Activated B cell treated with CpG ODN at 0.5 μM for 24 hours (primary cell): ENCODE results near the gene USP3. TPM values are rescaled to one million over a fixed set of nuclear protein-coding genes. Genes with fewer than 3 reads are reported as not detected.

Experiments
- ATAC-seq: fragments of 200-7000 bp; cut with Tn5 transposase; one replicate; pipeline ENCODE4 v1.10.0; 2021; ENCODE audit warnings: low read depth, mild to moderate bottlenecking, moderate library complexity
- CTCF ChIA-PET: fragments of 350-600 bp; sonication (Branson Sonifier 250); formaldehyde crosslinking; loops from one replicate; lab custom pipeline; 2021; ENCODE audit warnings: antibody characterized with exemption; lab: Charles Lee
- POLR2A ChIA-PET: fragments of 350-600 bp; sonication (Branson Sonifier 250); formaldehyde crosslinking; loops from one replicate; lab custom pipeline; 2021; ENCODE audit warnings: antibody characterized with exemption; lab: Charles Lee
- DNase-seq: peaks from one replicate; pipeline ENCODE4 v3.0.0; 2022
- H3K27ac Mint-ChIP-seq: one replicate; pipeline ENCODE4 v1.8.0; 2020; ENCODE audit warnings: mixed read lengths
- H3K27me3 Mint-ChIP-seq: one replicate; pipeline ENCODE4 v1.8.0; 2021; ENCODE audit warnings: mixed read lengths
- H3K36me3 Mint-ChIP-seq: one replicate; pipeline ENCODE4 v1.8.0; 2021; ENCODE audit warnings: low read depth, mixed read lengths
- H3K4me1 Mint-ChIP-seq: one replicate; pipeline ENCODE4 v1.8.0; 2021; ENCODE audit warnings: mixed read lengths
- H3K4me3 Mint-ChIP-seq: one replicate; pipeline ENCODE4 v1.8.0; 2020; ENCODE audit warnings: mild to moderate bottlenecking, mixed read lengths
- H3K9me3 Mint-ChIP-seq: one replicate; pipeline ENCODE4 v1.8.0; 2020; ENCODE audit warnings: mixed read lengths
- intact Hi-C: fragments of 100-400 bp; cut with micrococcal nuclease; formaldehyde crosslinking; loops from one replicate; pipeline ENCODE4 v1.15.1; 2024
- total RNA-seq: library from RNA; stranded (reverse); gene quantifications from 2 replicates; pipeline ENCODE4 v1.2.3, GENCODE V29; 2022
- TF ChIP-seq, protein P1 (sequence below): fragments of 200-600 bp; IDR thresholded peaks from one replicate; pipeline ENCODE4 v1.8.0; 2022; ENCODE audit warnings: antibody characterized with exemption, mild to moderate bottlenecking

Gene USP3
- total RNA-seq, 1 donor from 2014 or later, result 110 TPM

DNA sequence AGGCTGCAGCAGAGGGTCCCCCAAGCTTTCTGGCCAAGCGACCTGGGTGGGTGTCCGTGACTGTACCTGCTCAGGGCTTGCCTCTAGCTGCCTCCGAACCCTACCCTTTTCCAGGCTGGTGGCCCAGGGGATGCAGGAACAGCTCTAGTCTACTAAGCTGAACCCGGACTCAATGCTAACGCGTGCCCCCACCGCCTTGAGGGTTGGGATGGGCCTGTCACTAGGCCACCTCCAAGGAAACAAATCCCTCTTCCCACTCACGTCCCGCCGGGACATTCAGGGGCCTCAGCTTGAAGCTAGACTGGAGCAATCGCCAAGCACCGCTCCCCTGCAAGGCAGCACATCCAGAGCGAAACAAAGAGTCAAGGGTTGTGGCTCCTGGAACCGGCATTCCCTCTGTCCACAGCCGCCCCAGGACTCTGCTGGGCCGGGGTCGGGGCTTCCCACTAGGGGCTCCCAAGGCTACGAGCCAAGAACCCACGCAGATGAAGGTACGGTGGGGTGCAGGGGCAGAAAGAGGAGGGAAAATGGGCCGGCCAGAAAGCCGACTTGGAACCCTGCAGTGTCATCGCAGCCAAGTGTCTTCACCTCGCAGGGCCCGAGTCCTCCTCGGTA, 95.7 kb downstream of the USP3 start:
- POLR2A ChIA-PET, result interaction anchor here (0.6 to 7.8 kb wide), 17 partner anchors 10 to 564 kb away, joined by 3 to 96 read pairs (median 4); partner anchors contain the start of genes CIAO2A and USP3
- ATAC-seq (no peak), DNase-seq (no peak)
- intact Hi-C loops, result loop anchor here (1.0 to 10.0 kb wide), 7 partner anchors 97 to 553 kb away; partner anchors contain the start of genes CIAO2A and SNX22
- H3K4me1 Mint-ChIP-seq, result peaks cover 75% of the 10 kb centered on the region
- CTCF ChIA-PET, result interaction anchor here (0.6 to 4.2 kb wide), 5 partner anchors 94 to 468 kb away, joined by 3 to 27 read pairs (median 4); no protein-coding TSS in a partner anchor
- H3K4me3 Mint-ChIP-seq, result peak overlapping the region; percentile 80
- TF ChIP-seq, protein P1, sequence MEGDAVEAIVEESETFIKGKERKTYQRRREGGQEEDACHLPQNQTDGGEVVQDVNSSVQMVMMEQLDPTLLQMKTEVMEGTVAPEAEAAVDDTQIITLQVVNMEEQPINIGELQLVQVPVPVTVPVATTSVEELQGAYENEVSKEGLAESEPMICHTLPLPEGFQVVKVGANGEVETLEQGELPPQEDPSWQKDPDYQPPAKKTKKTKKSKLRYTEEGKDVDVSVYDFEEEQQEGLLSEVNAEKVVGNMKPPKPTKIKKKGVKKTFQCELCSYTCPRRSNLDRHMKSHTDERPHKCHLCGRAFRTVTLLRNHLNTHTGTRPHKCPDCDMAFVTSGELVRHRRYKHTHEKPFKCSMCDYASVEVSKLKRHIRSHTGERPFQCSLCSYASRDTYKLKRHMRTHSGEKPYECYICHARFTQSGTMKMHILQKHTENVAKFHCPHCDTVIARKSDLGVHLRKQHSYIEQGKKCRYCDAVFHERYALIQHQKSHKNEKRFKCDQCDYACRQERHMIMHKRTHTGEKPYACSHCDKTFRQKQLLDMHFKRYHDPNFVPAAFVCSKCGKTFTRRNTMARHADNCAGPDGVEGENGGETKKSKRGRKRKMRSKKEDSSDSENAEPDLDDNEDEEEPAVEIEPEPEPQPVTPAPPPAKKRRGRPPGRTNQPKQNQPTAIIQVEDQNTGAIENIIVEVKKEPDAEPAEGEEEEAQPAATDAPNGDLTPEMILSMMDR, result no peak
- peak overlapping the region; percentile 86 for H3K27ac Mint-ChIP-seq
- H3K27me3 Mint-ChIP-seq, result no peaks in the 10 kb centered on the region
- peaks cover 3% of the 10 kb centered on the region for H3K36me3 Mint-ChIP-seq
- H3K9me3 Mint-ChIP-seq, result no peaks in the 10 kb centered on the region

DNA sequence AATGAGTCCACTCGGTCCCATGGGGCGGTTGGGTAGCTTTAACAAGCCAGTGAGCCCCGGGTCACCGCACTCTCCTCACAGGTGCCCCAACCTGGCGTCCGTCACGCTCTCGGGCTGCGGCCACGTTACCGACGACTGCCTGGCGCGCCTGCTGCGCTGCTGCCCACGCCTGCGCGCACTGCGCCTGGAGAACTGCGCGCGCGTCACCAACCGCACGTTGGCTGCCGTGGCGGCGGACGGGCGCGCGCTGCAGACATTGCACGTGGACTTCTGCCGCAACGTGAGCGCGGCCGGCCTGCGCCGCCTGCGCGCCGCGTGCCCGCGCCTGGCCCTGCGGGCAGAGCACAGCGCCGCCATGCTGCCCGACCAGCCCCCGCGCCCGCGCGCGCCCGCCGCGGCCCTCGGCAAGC, 96.2 kb downstream of the USP3 start:
- peak overlapping the region; percentile 91 for H3K27ac Mint-ChIP-seq
- no peaks in the 10 kb centered on the region for H3K9me3 Mint-ChIP-seq
- peaks cover 3% of the 10 kb centered on the region for H3K36me3 Mint-ChIP-seq
- H3K4me1 Mint-ChIP-seq, result peaks cover 75% of the 10 kb centered on the region
- DNase-seq, result peak; percentile 90
- TF ChIP-seq, protein P1, result no peak
- ChIA-PET CTCF (interaction anchor here (0.6 to 4.2 kb wide), 4 partner anchors 9 to 467 kb away, joined by 3 to 27 read pairs (median 6); no protein-coding TSS in a partner anchor), POLR2A (interaction anchor here (0.6 to 7.8 kb wide), 14 partner anchors 10 to 563 kb away, joined by 3 to 96 read pairs (median 4); partner anchors contain the start of genes CIAO2A and USP3)
- H3K27me3 Mint-ChIP-seq, result no peaks in the 10 kb centered on the region
- intact Hi-C loops, result loop anchor here (1.0 to 10.0 kb wide), 8 partner anchors 10 to 553 kb away; partner anchors contain the start of genes CIAO2A and SNX22
- H3K4me3 Mint-ChIP-seq, result peak overlapping the region; percentile 91
- peak; percentile 71 for ATAC-seq

- intact Hi-C loops, result loop anchor here (1.0 to 10.0 kb wide), 5 partner anchors 9 to 554 kb away; partner anchors contain the start of genes CIAO2A and SNX22
- Mint-ChIP-seq H3K27ac (peak overlapping the region; percentile 91), H3K4me1 (peaks cover 75% of the 10 kb centered on the region), H3K27me3 (no peaks in the 10 kb centered on the region), H3K9me3 (no peaks in the 10 kb centered on the region), H3K4me3 (peak overlapping the region; percentile 91), H3K36me3 (peaks cover 3% of the 10 kb centered on the region)
- TF ChIP-seq, protein P1, result no peak
- DNase-seq (peak; percentile 43), ATAC-seq (peak; percentile 9)
- CTCF ChIA-PET, result interaction anchor here (0.6 to 4.2 kb wide), 4 partner anchors 9 to 467 kb away, joined by 3 to 27 read pairs (median 6); no protein-coding TSS in a partner anchor
- POLR2A ChIA-PET, result interaction anchor here (0.6 to 7.8 kb wide), 14 partner anchors 9 to 563 kb away, joined by 3 to 96 read pairs (median 4); partner anchors contain the start of genes CIAO2A and USP3
Measured at GRCh38 chr15:63601026-63601703, 96.8 kb downstream of the USP3 start.

GRCh38 chr15:63601704-63602185, 97.4 kb downstream of the USP3 start:
- Mint-ChIP-seq H3K4me1 (peaks cover 72% of the 10 kb centered on the region), H3K27ac (peak overlapping the region; percentile 85), H3K36me3 (peaks cover 3% of the 10 kb centered on the region), H3K4me3 (peak overlapping the region; percentile 91), H3K27me3 (no peaks in the 10 kb centered on the region), H3K9me3 (no peaks in the 10 kb centered on the region)
- ChIA-PET CTCF (interaction anchor here (0.9 to 4.2 kb wide), 3 partner anchors 8 to 135 kb away, joined by 5 to 27 read pairs (median 8); no protein-coding TSS in a partner anchor), POLR2A (interaction anchor here (0.5 to 7.8 kb wide), 8 partner anchors 8 to 551 kb away, joined by 3 to 96 read pairs (median 10); partner anchors contain the start of gene USP3)
- intact Hi-C loops, result loop anchor here (1.0 to 10.0 kb wide), 5 partner anchors 9 to 554 kb away; partner anchors contain the start of genes CIAO2A and SNX22
- TF ChIP-seq, protein P1, result no peak
- DNase-seq (no peak), ATAC-seq (no peak)
